HG02763 (cell line): ENCODE data around the gene TRMT2A.

Experiments
- ATAC-seq: cut with Tn5 transposase; IDR thresholded peaks from one replicate; pipeline ENCODE4 v1.9.1; 2021; ENCODE audit warnings: mild to moderate bottlenecking, moderate library complexity; ENCODE audit not compliant: unreplicated experiment

TRMT2A gene

GRCh38 chr22:20149257-20150250, 32.5 kb upstream of the TRMT2A start:
- no peak for ATAC-seq

GRCh38 chr22:20148414-20148813, 31.4 kb upstream of the TRMT2A start:
- no peak for ATAC-seq

GRCh38 chr22:20147237-20147988, 30.4 kb upstream of the TRMT2A start:
- ATAC-seq: no peak

- no peak for ATAC-seq
These were observed 29.8 kb upstream of the TRMT2A start for GRCh38 chr22:20146777-20147176.

- ATAC-seq: no peak
These were observed 28.8 kb upstream of the TRMT2A start for GRCh38 chr22:20145832-20146223.

- ATAC-seq: no peak
These were observed 28.3 kb upstream of the TRMT2A start for GRCh38 chr22:20145206-20145831.

GRCh38 chr22:20143883-20144665, 27.0 kb upstream of the TRMT2A start:
- no peak for ATAC-seq

- ATAC-seq: no peak
These were observed 25.9 kb upstream of the TRMT2A start for GRCh38 chr22:20142711-20143621.

- ATAC-seq: no peak
These were observed 24.4 kb upstream of the TRMT2A start for GRCh38 chr22:20141186-20142077.

- no peak for ATAC-seq
These were observed 23.5 kb upstream of the TRMT2A start for GRCh38 chr22:20140521-20140964.

- ATAC-seq: no peak
These were observed 23.1 kb upstream of the TRMT2A start for GRCh38 chr22:20140107-20140445.

GRCh38 chr22:20139391-20140106, 22.5 kb upstream of the TRMT2A start:
- ATAC-seq: no peak

GRCh38 chr22:20138868-20139267, 21.8 kb upstream of the TRMT2A start:
- ATAC-seq: no peak

GRCh38 chr22:20138417-20138738, 21.4 kb upstream of the TRMT2A start:
- no peak for ATAC-seq

GRCh38 chr22:20137671-20138416, 20.8 kb upstream of the TRMT2A start:
- ATAC-seq: no peak

GRCh38 chr22:20137113-20137512, 20.1 kb upstream of the TRMT2A start:
- no peak for ATAC-seq

GRCh38 chr22:20136603-20136873, 19.5 kb upstream of the TRMT2A start:
- no peak for ATAC-seq
